Measurements from ENCODE around the gene EIF3D.
A peak's percentile ranks its signal among the peaks of the same experiment; 100 is the strongest.

EIF3D gene

GRCh38 chr22:36514766-36515165 lies 14.2 kb downstream of the EIF3D start:
- H4K91ac ChIP-seq (ENCODE audit: low read length) = no peak overlapping the region
- H2BK120ac ChIP-seq (ENCODE audit: low read depth, low read length) = no peak overlapping the region
- H3K4me2 ChIP-seq (ENCODE audit: low read length, poor library complexity, severe bottlenecking) = no peak overlapping the region
- H3K18ac ChIP-seq (ENCODE audit: low read depth in 1 of 2, low read length in 2 of 2) = no peak overlapping the region
- H2BK12ac ChIP-seq (ENCODE audit: low read length in 2 of 2) = no peak overlapping the region
- no peak overlapping the region for H3K4ac ChIP-seq (ENCODE audit: low read depth in 1 of 2, low read length in 2 of 2)
- H3K14ac ChIP-seq (ENCODE audit: low read length in 2 of 2) = no peak overlapping the region
- peaks cover 87 to 95% of the 10 kb centered on the region in 2 experiments for H3K36me3 ChIP-seq (ENCODE audit: control insufficient read depth in 1 of 2, insufficient read depth in 2 of 2, low read depth in 1 of 2, low read length in 2 of 2)
- no peak overlapping the region for H4K8ac ChIP-seq (ENCODE audit: low read length)
- peaks cover 40% of the 10 kb centered on the region for H3K79me1 ChIP-seq (replicated peaks; ENCODE audit: low read length, poor library complexity, severe bottlenecking)
- no peaks in the 10 kb centered on the region for H3K9me3 ChIP-seq (ENCODE audit: control insufficient read depth, low read length)
- no peak overlapping the region for H3K23ac ChIP-seq (ENCODE audit: low read length in 2 of 2)
- H3K4me1 ChIP-seq (ENCODE audit: control insufficient read depth, insufficient read depth, low read depth, low read length) = peaks cover 2% of the 10 kb centered on the region
- no peak overlapping the region for H3K9ac ChIP-seq (ENCODE audit: low read length)
- WGBS = 100% methylated on average over 1 of the region's 1 CpG
- H2AFZ ChIP-seq (ENCODE audit: low read depth, low read length) = no peak overlapping the region
- no peak overlapping the region for H3K27ac ChIP-seq (ENCODE audit: low read length, poor library complexity, severe bottlenecking)
- no peak overlapping the region for H3K4me3 ChIP-seq (ENCODE audit: insufficient read depth in 1 of 2, low read depth in 1 of 2, low read length in 2 of 2)
- no peak for DNase-seq
- no peak overlapping the region for H2AK5ac ChIP-seq (ENCODE audit: low read length, severe bottlenecking)
- H2BK15ac ChIP-seq (ENCODE audit: low read depth, poor library complexity, severe bottlenecking) = no peak overlapping the region
- H2BK5ac ChIP-seq (ENCODE audit: low read depth, low read length, poor library complexity, severe bottlenecking) = no peak overlapping the region
- no peaks in the 10 kb centered on the region for H3K27me3 ChIP-seq (ENCODE audit: control insufficient read depth in 1 of 2, insufficient read depth in 1 of 2, low read length in 2 of 2)

GRCh38 chr22:36512991-36513390 lies 16.0 kb downstream of the EIF3D start:
- Histone ChIP-seq H3K4me2 (ENCODE audit: low read length, poor library complexity, severe bottlenecking) (no peak overlapping the region), H3K14ac (ENCODE audit: low read length in 2 of 2) (no peak overlapping the region), H2BK12ac (ENCODE audit: low read length in 2 of 2) (no peak overlapping the region), H3K9me3 (ENCODE audit: control insufficient read depth, low read length) (no peaks in the 10 kb centered on the region), H3K27me3 (ENCODE audit: control insufficient read depth in 1 of 2, insufficient read depth in 1 of 2, low read length in 2 of 2) (no peaks in the 10 kb centered on the region), H4K91ac (ENCODE audit: low read length) (no peak overlapping the region), H3K36me3 (ENCODE audit: control insufficient read depth in 1 of 2, insufficient read depth in 2 of 2, low read depth in 1 of 2, low read length in 2 of 2) (peaks cover 75 to 79% of the 10 kb centered on the region in 2 experiments), H3K4ac (ENCODE audit: low read depth in 1 of 2, low read length in 2 of 2) (no peak overlapping the region), H3K27ac (ENCODE audit: low read length, poor library complexity, severe bottlenecking) (no peak overlapping the region), H3K23ac (ENCODE audit: low read length in 2 of 2) (no peak overlapping the region), H3K9ac (ENCODE audit: low read length) (no peak overlapping the region), H3K79me1 (replicated peaks; ENCODE audit: low read length, poor library complexity, severe bottlenecking) (peaks cover 26% of the 10 kb centered on the region), H2BK120ac (ENCODE audit: low read depth, low read length) (no peak overlapping the region), H2AFZ (ENCODE audit: low read depth, low read length) (no peak overlapping the region), H3K4me3 (ENCODE audit: insufficient read depth in 1 of 2, low read depth in 1 of 2, low read length in 2 of 2) (no peak overlapping the region), H4K8ac (ENCODE audit: low read length) (no peak overlapping the region), H2BK5ac (ENCODE audit: low read depth, low read length, poor library complexity, severe bottlenecking) (no peak overlapping the region), H2BK15ac (ENCODE audit: low read depth, poor library complexity, severe bottlenecking) (no peak overlapping the region), H3K4me1 (ENCODE audit: control insufficient read depth, insufficient read depth, low read depth, low read length) (peaks cover 2% of the 10 kb centered on the region), H3K18ac (ENCODE audit: low read depth in 1 of 2, low read length in 2 of 2) (no peak overlapping the region), H2AK5ac (ENCODE audit: low read length, severe bottlenecking) (no peak overlapping the region)
- WGBS = 94% methylated on average over 3 of the region's 4 CpGs
- no peak for DNase-seq

GRCh38 chr22:36512333-36512732 lies 16.6 kb downstream of the EIF3D start:
- Histone ChIP-seq H2BK5ac (ENCODE audit: low read depth, low read length, poor library complexity, severe bottlenecking) (no peak overlapping the region), H2BK120ac (ENCODE audit: low read depth, low read length) (no peak overlapping the region), H3K9me3 (ENCODE audit: control insufficient read depth, low read length) (no peaks in the 10 kb centered on the region), H3K36me3 (ENCODE audit: control insufficient read depth in 1 of 2, insufficient read depth in 2 of 2, low read depth in 1 of 2, low read length in 2 of 2) (peaks cover 68 to 72% of the 10 kb centered on the region in 2 experiments), H2AFZ (ENCODE audit: low read depth, low read length) (no peak overlapping the region), H2BK15ac (ENCODE audit: low read depth, poor library complexity, severe bottlenecking) (no peak overlapping the region), H3K4me2 (ENCODE audit: low read length, poor library complexity, severe bottlenecking) (no peak overlapping the region), H3K18ac (ENCODE audit: low read depth in 1 of 2, low read length in 2 of 2) (no peak overlapping the region), H3K14ac (ENCODE audit: low read length in 2 of 2) (no peak overlapping the region), H3K4me3 (ENCODE audit: insufficient read depth in 1 of 2, low read depth in 1 of 2, low read length in 2 of 2) (no peak overlapping the region), H3K4me1 (ENCODE audit: control insufficient read depth, insufficient read depth, low read depth, low read length) (peaks cover 2% of the 10 kb centered on the region), H3K27me3 (ENCODE audit: control insufficient read depth in 1 of 2, insufficient read depth in 1 of 2, low read length in 2 of 2) (no peaks in the 10 kb centered on the region), H4K91ac (ENCODE audit: low read length) (no peak overlapping the region), H3K23ac (ENCODE audit: low read length in 2 of 2) (no peak overlapping the region), H3K9ac (ENCODE audit: low read length) (no peak overlapping the region), H2AK5ac (ENCODE audit: low read length, severe bottlenecking) (no peak overlapping the region), H2BK12ac (ENCODE audit: low read length in 2 of 2) (no peak overlapping the region), H3K27ac (ENCODE audit: low read length, poor library complexity, severe bottlenecking) (no peak overlapping the region), H4K8ac (ENCODE audit: low read length) (no peak overlapping the region), H3K79me1 (replicated peaks; ENCODE audit: low read length, poor library complexity, severe bottlenecking) (peaks cover 26% of the 10 kb centered on the region), H3K4ac (ENCODE audit: low read depth in 1 of 2, low read length in 2 of 2) (no peak overlapping the region)
- no peak for DNase-seq
- WGBS = 98% methylated on average over 8 of the region's 8 CpGs

GRCh38 chr22:36510966-36511881 lies 17.7 kb downstream of the EIF3D start:
- Histone ChIP-seq H3K27ac (ENCODE audit: low read length, poor library complexity, severe bottlenecking) (no peak overlapping the region), H3K4ac (ENCODE audit: low read depth in 1 of 2, low read length in 2 of 2) (no peak overlapping the region), H2AK5ac (ENCODE audit: low read length, severe bottlenecking) (no peak overlapping the region), H3K14ac (ENCODE audit: low read length in 2 of 2) (no peak overlapping the region), H3K36me3 (ENCODE audit: control insufficient read depth in 1 of 2, insufficient read depth in 2 of 2, low read depth in 1 of 2, low read length in 2 of 2) (peaks cover 58 to 61% of the 10 kb centered on the region in 2 experiments), H3K18ac (ENCODE audit: low read depth in 1 of 2, low read length in 2 of 2) (no peak overlapping the region), H3K27me3 (ENCODE audit: control insufficient read depth in 1 of 2, insufficient read depth in 1 of 2, low read length in 2 of 2) (no peaks in the 10 kb centered on the region), H2BK120ac (ENCODE audit: low read depth, low read length) (no peak overlapping the region), H2BK5ac (ENCODE audit: low read depth, low read length, poor library complexity, severe bottlenecking) (no peak overlapping the region), H4K8ac (ENCODE audit: low read length) (no peak overlapping the region), H3K9me3 (ENCODE audit: control insufficient read depth, low read length) (no peaks in the 10 kb centered on the region), H3K4me3 (ENCODE audit: insufficient read depth in 1 of 2, low read depth in 1 of 2, low read length in 2 of 2) (no peak overlapping the region), H4K91ac (ENCODE audit: low read length) (no peak overlapping the region), H2AFZ (ENCODE audit: low read depth, low read length) (no peak overlapping the region), H3K4me2 (ENCODE audit: low read length, poor library complexity, severe bottlenecking) (no peak overlapping the region), H3K23ac (ENCODE audit: low read length in 2 of 2) (no peak overlapping the region), H3K4me1 (ENCODE audit: control insufficient read depth, insufficient read depth, low read depth, low read length) (peaks cover 12% of the 10 kb centered on the region), H3K79me1 (replicated peaks; ENCODE audit: low read length, poor library complexity, severe bottlenecking) (peaks cover 17% of the 10 kb centered on the region), H2BK15ac (ENCODE audit: low read depth, poor library complexity, severe bottlenecking) (no peak overlapping the region), H3K9ac (ENCODE audit: low read length) (no peak overlapping the region), H2BK12ac (ENCODE audit: low read length in 2 of 2) (no peak overlapping the region)
- DNase-seq = peak; percentile 72
- WGBS = 72% methylated on average over 17 of the region's 17 CpGs
